HCT116 (cell line): ENCODE measurements around the gene NEB.
"Not testable (repeated sequence)": the region's sequence is repeated elsewhere in the genome, so short reads cannot be mapped to it uniquely, and the experiment has no call there.

Experiments
- CEBPB ChIP-seq: IDR thresholded peaks from 2 replicates; pipeline ENCODE4 v1.6.1; 2012; ENCODE audit warnings: low read depth
- EZH2 ChIP-seq: fragments of 200-600 bp; sonication (generic); IDR thresholded peaks from 2 replicates; pipeline ENCODE4 v1.6.1; 2017; ENCODE audit warnings: antibody characterized with exemption, mixed run types
- EZH2phosphoT487 ChIP-seq: fragments of 200-600 bp; IDR thresholded peaks from 2 replicates; pipeline ENCODE4 v1.6.1; 2018; ENCODE audit warnings: antibody characterized with exemption, borderline replicate concordance
- POLR2A ChIP-seq: IDR thresholded peaks from 2 replicates; pipeline ENCODE4 v1.7.0; 2011; ENCODE audit warnings: borderline replicate concordance; ENCODE audit not compliant: insufficient read depth, insufficient read length; ENCODE audit errors: extremely low read depth
- POLR2AphosphoS5 ChIP-seq: IDR thresholded peaks from 2 replicates; pipeline ENCODE4 v1.6.1; 2011; ENCODE audit warnings: mild to moderate bottlenecking, low read depth, low read length, moderate library complexity
- SP1 ChIP-seq: IDR thresholded peaks from 2 replicates; pipeline ENCODE4 v1.6.1; 2012; ENCODE audit warnings: low read depth
- SRF ChIP-seq: IDR thresholded peaks from 2 replicates; pipeline ENCODE4 v1.6.1; 2012; ENCODE audit warnings: low read depth
- ZNF274 ChIP-seq: fragments of 200-500 bp; sonication (Bioruptor generic); IDR thresholded peaks from 2 replicates; pipeline ENCODE4 v1.6.1; 2014; ENCODE audit warnings: mild to moderate bottlenecking, low read depth, low read length, inconsistent platforms
- TF ChIP-seq, protein P1 (sequence below), 3 experiments: fragments of 200-600 bp in 1 of 3; sonication (generic) in 1 of 3; IDR thresholded peaks in 2 of 3; conservative IDR thresholded peaks in 1 of 3; 2 replicates each; pipeline ENCODE4 v1.5.1; 2012 to 2017; ENCODE audit warnings: low read depth in 2 of 3, low read length in 2 of 3, antibody characterized with exemption in 1 of 3, borderline replicate concordance in 1 of 3, control low read depth in 1 of 3, mild to moderate bottlenecking in 1 of 3, mixed read lengths in 1 of 3, mixed run types in 1 of 3, moderate library complexity in 1 of 3; ENCODE audit not compliant: insufficient read depth in 1 of 3
- TF ChIP-seq, protein P2 (sequence below): IDR thresholded peaks from 2 replicates; pipeline ENCODE4 v1.6.1; 2012
- TF ChIP-seq, protein P3 (sequence below): IDR thresholded peaks from 2 replicates; pipeline ENCODE4 v1.6.1; 2011; ENCODE audit warnings: mild to moderate bottlenecking, low read length, moderate library complexity; ENCODE audit not compliant: insufficient replicate concordance; ENCODE audit errors: extremely low read depth
- TF ChIP-seq, protein P4 (sequence below): IDR thresholded peaks from 2 replicates; pipeline ENCODE4 v1.6.1; 2012; ENCODE audit warnings: low read depth

DNA sequence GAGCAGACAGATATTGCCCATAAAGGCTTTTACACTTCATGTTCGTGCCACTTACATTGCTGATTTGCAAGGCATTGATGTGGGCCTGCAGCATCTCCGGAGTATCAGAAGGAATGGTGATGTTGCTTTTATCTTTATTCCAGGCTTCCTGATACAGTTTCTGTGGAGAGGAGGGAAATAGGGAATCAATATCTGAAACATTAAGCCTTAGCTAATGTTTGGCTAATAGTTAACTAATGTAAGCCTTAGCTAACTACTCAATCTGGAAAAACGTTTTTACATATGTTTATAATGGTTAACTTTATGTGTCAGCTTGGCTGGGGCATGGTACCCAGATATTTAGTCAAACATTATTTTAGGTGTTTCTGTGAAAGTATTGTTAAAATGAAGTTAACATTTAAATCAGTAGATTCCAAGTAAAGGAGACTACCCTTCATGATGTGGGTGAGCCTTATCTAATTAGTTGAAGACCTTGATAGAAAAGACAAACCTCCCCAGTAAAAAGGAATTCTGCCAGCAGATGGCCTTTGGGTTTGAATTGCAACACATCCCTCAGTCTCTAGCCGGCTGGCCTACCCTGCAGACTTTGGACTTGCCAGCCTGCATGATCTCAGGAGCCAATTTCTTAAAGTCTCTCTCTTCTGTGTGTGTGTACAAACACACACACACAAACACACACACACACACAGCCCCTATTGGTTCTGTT lies 137.2 kb downstream of the NEB start:
- not testable (repeated sequence) for TF ChIP-seq EZH2phosphoT487, POLR2AphosphoS5, SRF, ZNF274, POLR2A, EZH2, SP1, CEBPB
- TF ChIP-seq, protein P1, sequence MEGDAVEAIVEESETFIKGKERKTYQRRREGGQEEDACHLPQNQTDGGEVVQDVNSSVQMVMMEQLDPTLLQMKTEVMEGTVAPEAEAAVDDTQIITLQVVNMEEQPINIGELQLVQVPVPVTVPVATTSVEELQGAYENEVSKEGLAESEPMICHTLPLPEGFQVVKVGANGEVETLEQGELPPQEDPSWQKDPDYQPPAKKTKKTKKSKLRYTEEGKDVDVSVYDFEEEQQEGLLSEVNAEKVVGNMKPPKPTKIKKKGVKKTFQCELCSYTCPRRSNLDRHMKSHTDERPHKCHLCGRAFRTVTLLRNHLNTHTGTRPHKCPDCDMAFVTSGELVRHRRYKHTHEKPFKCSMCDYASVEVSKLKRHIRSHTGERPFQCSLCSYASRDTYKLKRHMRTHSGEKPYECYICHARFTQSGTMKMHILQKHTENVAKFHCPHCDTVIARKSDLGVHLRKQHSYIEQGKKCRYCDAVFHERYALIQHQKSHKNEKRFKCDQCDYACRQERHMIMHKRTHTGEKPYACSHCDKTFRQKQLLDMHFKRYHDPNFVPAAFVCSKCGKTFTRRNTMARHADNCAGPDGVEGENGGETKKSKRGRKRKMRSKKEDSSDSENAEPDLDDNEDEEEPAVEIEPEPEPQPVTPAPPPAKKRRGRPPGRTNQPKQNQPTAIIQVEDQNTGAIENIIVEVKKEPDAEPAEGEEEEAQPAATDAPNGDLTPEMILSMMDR (IDR thresholded peaks at IDR 0.05 in 2 of 3, conservative IDR thresholded peaks at IDR 0.05 in 1 of 3; ENCODE audit: borderline replicate concordance in 1 of 3, insufficient read depth in 1 of 3, low read depth in 2 of 3, low read length in 2 of 3) = not testable (repeated sequence)
- TF ChIP-seq, protein P2, sequence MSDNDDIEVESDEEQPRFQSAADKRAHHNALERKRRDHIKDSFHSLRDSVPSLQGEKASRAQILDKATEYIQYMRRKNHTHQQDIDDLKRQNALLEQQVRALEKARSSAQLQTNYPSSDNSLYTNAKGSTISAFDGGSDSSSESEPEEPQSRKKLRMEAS = not testable (repeated sequence)
- TF ChIP-seq, protein P3, sequence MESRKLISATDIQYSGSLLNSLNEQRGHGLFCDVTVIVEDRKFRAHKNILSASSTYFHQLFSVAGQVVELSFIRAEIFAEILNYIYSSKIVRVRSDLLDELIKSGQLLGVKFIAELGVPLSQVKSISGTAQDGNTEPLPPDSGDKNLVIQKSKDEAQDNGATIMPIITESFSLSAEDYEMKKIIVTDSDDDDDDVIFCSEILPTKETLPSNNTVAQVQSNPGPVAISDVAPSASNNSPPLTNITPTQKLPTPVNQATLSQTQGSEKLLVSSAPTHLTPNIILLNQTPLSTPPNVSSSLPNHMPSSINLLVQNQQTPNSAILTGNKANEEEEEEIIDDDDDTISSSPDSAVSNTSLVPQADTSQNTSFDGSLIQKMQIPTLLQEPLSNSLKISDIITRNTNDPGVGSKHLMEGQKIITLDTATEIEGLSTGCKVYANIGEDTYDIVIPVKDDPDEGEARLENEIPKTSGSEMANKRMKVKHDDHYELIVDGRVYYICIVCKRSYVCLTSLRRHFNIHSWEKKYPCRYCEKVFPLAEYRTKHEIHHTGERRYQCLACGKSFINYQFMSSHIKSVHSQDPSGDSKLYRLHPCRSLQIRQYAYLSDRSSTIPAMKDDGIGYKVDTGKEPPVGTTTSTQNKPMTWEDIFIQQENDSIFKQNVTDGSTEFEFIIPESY = not testable (repeated sequence)
- TF ChIP-seq, protein P4, sequence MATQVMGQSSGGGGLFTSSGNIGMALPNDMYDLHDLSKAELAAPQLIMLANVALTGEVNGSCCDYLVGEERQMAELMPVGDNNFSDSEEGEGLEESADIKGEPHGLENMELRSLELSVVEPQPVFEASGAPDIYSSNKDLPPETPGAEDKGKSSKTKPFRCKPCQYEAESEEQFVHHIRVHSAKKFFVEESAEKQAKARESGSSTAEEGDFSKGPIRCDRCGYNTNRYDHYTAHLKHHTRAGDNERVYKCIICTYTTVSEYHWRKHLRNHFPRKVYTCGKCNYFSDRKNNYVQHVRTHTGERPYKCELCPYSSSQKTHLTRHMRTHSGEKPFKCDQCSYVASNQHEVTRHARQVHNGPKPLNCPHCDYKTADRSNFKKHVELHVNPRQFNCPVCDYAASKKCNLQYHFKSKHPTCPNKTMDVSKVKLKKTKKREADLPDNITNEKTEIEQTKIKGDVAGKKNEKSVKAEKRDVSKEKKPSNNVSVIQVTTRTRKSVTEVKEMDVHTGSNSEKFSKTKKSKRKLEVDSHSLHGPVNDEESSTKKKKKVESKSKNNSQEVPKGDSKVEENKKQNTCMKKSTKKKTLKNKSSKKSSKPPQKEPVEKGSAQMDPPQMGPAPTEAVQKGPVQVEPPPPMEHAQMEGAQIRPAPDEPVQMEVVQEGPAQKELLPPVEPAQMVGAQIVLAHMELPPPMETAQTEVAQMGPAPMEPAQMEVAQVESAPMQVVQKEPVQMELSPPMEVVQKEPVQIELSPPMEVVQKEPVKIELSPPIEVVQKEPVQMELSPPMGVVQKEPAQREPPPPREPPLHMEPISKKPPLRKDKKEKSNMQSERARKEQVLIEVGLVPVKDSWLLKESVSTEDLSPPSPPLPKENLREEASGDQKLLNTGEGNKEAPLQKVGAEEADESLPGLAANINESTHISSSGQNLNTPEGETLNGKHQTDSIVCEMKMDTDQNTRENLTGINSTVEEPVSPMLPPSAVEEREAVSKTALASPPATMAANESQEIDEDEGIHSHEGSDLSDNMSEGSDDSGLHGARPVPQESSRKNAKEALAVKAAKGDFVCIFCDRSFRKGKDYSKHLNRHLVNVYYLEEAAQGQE = not testable (repeated sequence)
